ENCODE results near the gene BATF3.

DNA sequence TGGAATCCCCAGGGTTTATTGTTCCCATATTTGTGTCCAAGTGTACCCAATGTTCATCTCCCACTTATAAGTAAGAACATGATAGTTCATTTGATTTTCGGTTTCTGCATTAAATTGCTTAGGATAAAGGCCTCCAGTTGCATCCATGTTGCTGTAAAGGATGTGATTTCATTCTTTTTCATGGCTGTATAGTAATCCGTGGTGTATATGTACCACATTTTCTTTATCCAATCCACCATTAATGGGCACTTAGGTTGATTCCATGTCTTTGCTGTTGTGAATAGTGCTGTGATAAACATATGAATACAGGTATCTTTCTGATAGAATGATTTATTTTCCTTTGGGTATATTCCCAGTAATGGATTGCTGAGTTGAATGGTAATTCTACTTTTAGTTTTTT, 20.0 kb upstream of the BATF3 start:
- TF ChIP-seq ZNF138 (CRISPR knock-in tag; conservative IDR thresholded peaks at IDR 0.05) (no peak), CREB1 (CRISPR knock-in tag; IDR thresholded peaks at IDR 0.05) (no peak), JUN (CRISPR knock-in tag; IDR thresholded peaks at IDR 0.05) (no peak), TEAD4 (CRISPR knock-in tag; IDR thresholded peaks at IDR 0.05) (no peak), CREM (CRISPR knock-in tag; IDR thresholded peaks at IDR 0.05) (no peak), USF2 (CRISPR knock-in tag; IDR thresholded peaks at IDR 0.05) (no peak), ATF1 (CRISPR knock-in tag; IDR thresholded peaks at IDR 0.05) (no peak)
- TF ChIP-seq, protein P1, sequence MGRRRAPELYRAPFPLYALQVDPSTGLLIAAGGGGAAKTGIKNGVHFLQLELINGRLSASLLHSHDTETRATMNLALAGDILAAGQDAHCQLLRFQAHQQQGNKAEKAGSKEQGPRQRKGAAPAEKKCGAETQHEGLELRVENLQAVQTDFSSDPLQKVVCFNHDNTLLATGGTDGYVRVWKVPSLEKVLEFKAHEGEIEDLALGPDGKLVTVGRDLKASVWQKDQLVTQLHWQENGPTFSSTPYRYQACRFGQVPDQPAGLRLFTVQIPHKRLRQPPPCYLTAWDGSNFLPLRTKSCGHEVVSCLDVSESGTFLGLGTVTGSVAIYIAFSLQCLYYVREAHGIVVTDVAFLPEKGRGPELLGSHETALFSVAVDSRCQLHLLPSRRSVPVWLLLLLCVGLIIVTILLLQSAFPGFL (CRISPR knock-in tag; IDR thresholded peaks at IDR 0.05; ENCODE audit: borderline replicate concordance) = no peak
- TF ChIP-seq, protein P2, sequence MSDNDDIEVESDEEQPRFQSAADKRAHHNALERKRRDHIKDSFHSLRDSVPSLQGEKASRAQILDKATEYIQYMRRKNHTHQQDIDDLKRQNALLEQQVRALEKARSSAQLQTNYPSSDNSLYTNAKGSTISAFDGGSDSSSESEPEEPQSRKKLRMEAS (CRISPR knock-in tag; IDR thresholded peaks at IDR 0.05) = no peak
- TF ChIP-seq, protein P3, sequence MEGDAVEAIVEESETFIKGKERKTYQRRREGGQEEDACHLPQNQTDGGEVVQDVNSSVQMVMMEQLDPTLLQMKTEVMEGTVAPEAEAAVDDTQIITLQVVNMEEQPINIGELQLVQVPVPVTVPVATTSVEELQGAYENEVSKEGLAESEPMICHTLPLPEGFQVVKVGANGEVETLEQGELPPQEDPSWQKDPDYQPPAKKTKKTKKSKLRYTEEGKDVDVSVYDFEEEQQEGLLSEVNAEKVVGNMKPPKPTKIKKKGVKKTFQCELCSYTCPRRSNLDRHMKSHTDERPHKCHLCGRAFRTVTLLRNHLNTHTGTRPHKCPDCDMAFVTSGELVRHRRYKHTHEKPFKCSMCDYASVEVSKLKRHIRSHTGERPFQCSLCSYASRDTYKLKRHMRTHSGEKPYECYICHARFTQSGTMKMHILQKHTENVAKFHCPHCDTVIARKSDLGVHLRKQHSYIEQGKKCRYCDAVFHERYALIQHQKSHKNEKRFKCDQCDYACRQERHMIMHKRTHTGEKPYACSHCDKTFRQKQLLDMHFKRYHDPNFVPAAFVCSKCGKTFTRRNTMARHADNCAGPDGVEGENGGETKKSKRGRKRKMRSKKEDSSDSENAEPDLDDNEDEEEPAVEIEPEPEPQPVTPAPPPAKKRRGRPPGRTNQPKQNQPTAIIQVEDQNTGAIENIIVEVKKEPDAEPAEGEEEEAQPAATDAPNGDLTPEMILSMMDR (IDR thresholded peaks at IDR 0.05) = no peak
